Measurements from ENCODE around the gene TNPO1.

The TNPO1 gene

GRCh38 chr5:72878854-72879253 is 62.4 kb downstream of the TNPO1 start:
- peaks cover 69% of the 10 kb centered on the region for H3K36me3 ChIP-seq (ENCODE audit: control insufficient read depth, insufficient read depth, low read length)
- H3K4me1 ChIP-seq (ENCODE audit: control insufficient read depth, insufficient read depth, low read length, poor library complexity, severe bottlenecking), result no peaks in the 10 kb centered on the region
- H3K4me3 ChIP-seq (ENCODE audit: insufficient read depth, low read depth, low read length, poor library complexity, severe bottlenecking), result no peak overlapping the region
- no peaks in the 10 kb centered on the region for H3K27me3 ChIP-seq (replicated peaks; ENCODE audit: control insufficient read depth, insufficient read depth, low read length, poor library complexity, severe bottlenecking)
- no peaks in the 10 kb centered on the region for H3K9me3 ChIP-seq (ENCODE audit: control insufficient read depth, low read length)
- H3K27ac ChIP-seq (ENCODE audit: insufficient read depth, low read length, poor library complexity, severe bottlenecking), result no peak overlapping the region
- DNase-seq, result no peak

GRCh38 chr5:72882989-72883388 is 66.5 kb downstream of the TNPO1 start:
- DNase-seq, result no peak
- H3K4me3 ChIP-seq (ENCODE audit: insufficient read depth, low read depth, low read length, poor library complexity, severe bottlenecking), result no peak overlapping the region
- no peaks in the 10 kb centered on the region for H3K9me3 ChIP-seq (ENCODE audit: control insufficient read depth, low read length)
- no peak overlapping the region for H3K27ac ChIP-seq (ENCODE audit: insufficient read depth, low read length, poor library complexity, severe bottlenecking)
- H3K27me3 ChIP-seq (replicated peaks; ENCODE audit: control insufficient read depth, insufficient read depth, low read length, poor library complexity, severe bottlenecking), result no peaks in the 10 kb centered on the region
- H3K36me3 ChIP-seq (ENCODE audit: control insufficient read depth, insufficient read depth, low read length), result peaks cover 82% of the 10 kb centered on the region
- no peaks in the 10 kb centered on the region for H3K4me1 ChIP-seq (ENCODE audit: control insufficient read depth, insufficient read depth, low read length, poor library complexity, severe bottlenecking)

GRCh38 chr5:72883850-72884249 is 67.4 kb downstream of the TNPO1 start:
- Histone ChIP-seq H3K4me3 (ENCODE audit: insufficient read depth, low read depth, low read length, poor library complexity, severe bottlenecking) (no peak overlapping the region), H3K27ac (ENCODE audit: insufficient read depth, low read length, poor library complexity, severe bottlenecking) (no peak overlapping the region), H3K36me3 (ENCODE audit: control insufficient read depth, insufficient read depth, low read length) (peaks cover 80% of the 10 kb centered on the region), H3K4me1 (ENCODE audit: control insufficient read depth, insufficient read depth, low read length, poor library complexity, severe bottlenecking) (no peaks in the 10 kb centered on the region), H3K27me3 (replicated peaks; ENCODE audit: control insufficient read depth, insufficient read depth, low read length, poor library complexity, severe bottlenecking) (no peaks in the 10 kb centered on the region), H3K9me3 (ENCODE audit: control insufficient read depth, low read length) (no peaks in the 10 kb centered on the region)
- DNase-seq, result no peak

- Histone ChIP-seq H3K4me1 (ENCODE audit: control insufficient read depth, insufficient read depth, low read length, poor library complexity, severe bottlenecking) (no peaks in the 10 kb centered on the region), H3K9me3 (ENCODE audit: control insufficient read depth, low read length) (no peaks in the 10 kb centered on the region), H3K4me3 (ENCODE audit: insufficient read depth, low read depth, low read length, poor library complexity, severe bottlenecking) (no peak overlapping the region), H3K27me3 (replicated peaks; ENCODE audit: control insufficient read depth, insufficient read depth, low read length, poor library complexity, severe bottlenecking) (no peaks in the 10 kb centered on the region), H3K27ac (ENCODE audit: insufficient read depth, low read length, poor library complexity, severe bottlenecking) (no peak overlapping the region), H3K36me3 (ENCODE audit: control insufficient read depth, insufficient read depth, low read length) (peaks cover 80% of the 10 kb centered on the region)
- no peak for DNase-seq
These were observed 68.4 kb downstream of the TNPO1 start for GRCh38 chr5:72884892-72885291.

GRCh38 chr5:72885824-72886223 is 69.4 kb downstream of the TNPO1 start:
- Histone ChIP-seq H3K27ac (ENCODE audit: insufficient read depth, low read length, poor library complexity, severe bottlenecking) (no peak overlapping the region), H3K36me3 (ENCODE audit: control insufficient read depth, insufficient read depth, low read length) (peaks cover 85% of the 10 kb centered on the region)
- no peak for DNase-seq

GRCh38 chr5:72888595-72888994 is 72.1 kb downstream of the TNPO1 start:
- no peak for DNase-seq
- no peaks in the 10 kb centered on the region for H3K9me3 ChIP-seq (ENCODE audit: control insufficient read depth, low read length)
- H3K4me1 ChIP-seq (ENCODE audit: control insufficient read depth, insufficient read depth, low read length, poor library complexity, severe bottlenecking), result no peaks in the 10 kb centered on the region
- peaks cover 83% of the 10 kb centered on the region for H3K36me3 ChIP-seq (ENCODE audit: control insufficient read depth, insufficient read depth, low read length)
- no peaks in the 10 kb centered on the region for H3K27me3 ChIP-seq (replicated peaks; ENCODE audit: control insufficient read depth, insufficient read depth, low read length, poor library complexity, severe bottlenecking)
- H3K27ac ChIP-seq (ENCODE audit: insufficient read depth, low read length, poor library complexity, severe bottlenecking), result no peak overlapping the region
- no peak overlapping the region for H3K4me3 ChIP-seq (ENCODE audit: insufficient read depth, low read depth, low read length, poor library complexity, severe bottlenecking)

More at GRCh38 chr5:72885824-72886223, 69.4 kb downstream of the TNPO1 start:
- no peaks in the 10 kb centered on the region for H3K9me3 ChIP-seq (ENCODE audit: control insufficient read depth, low read length)
- no peak overlapping the region for H3K4me3 ChIP-seq (ENCODE audit: insufficient read depth, low read depth, low read length, poor library complexity, severe bottlenecking)
- H3K27me3 ChIP-seq (replicated peaks; ENCODE audit: control insufficient read depth, insufficient read depth, low read length, poor library complexity, severe bottlenecking), result no peaks in the 10 kb centered on the region
- H3K4me1 ChIP-seq (ENCODE audit: control insufficient read depth, insufficient read depth, low read length, poor library complexity, severe bottlenecking), result no peaks in the 10 kb centered on the region

GRCh38 chr5:72889324-72889723 is 72.9 kb downstream of the TNPO1 start:
- H3K36me3 ChIP-seq (ENCODE audit: control insufficient read depth, insufficient read depth, low read length), result peaks cover 83% of the 10 kb centered on the region
- no peaks in the 10 kb centered on the region for H3K9me3 ChIP-seq (ENCODE audit: control insufficient read depth, low read length)
- DNase-seq, result no peak
- no peaks in the 10 kb centered on the region for H3K4me1 ChIP-seq (ENCODE audit: control insufficient read depth, insufficient read depth, low read length, poor library complexity, severe bottlenecking)
- no peaks in the 10 kb centered on the region for H3K27me3 ChIP-seq (replicated peaks; ENCODE audit: control insufficient read depth, insufficient read depth, low read length, poor library complexity, severe bottlenecking)
- H3K27ac ChIP-seq (ENCODE audit: insufficient read depth, low read length, poor library complexity, severe bottlenecking), result no peak overlapping the region
- H3K4me3 ChIP-seq (ENCODE audit: insufficient read depth, low read depth, low read length, poor library complexity, severe bottlenecking), result no peak overlapping the region

GRCh38 chr5:72892846-72893245 is 76.4 kb downstream of the TNPO1 start:
- Histone ChIP-seq H3K27me3 (replicated peaks; ENCODE audit: control insufficient read depth, insufficient read depth, low read length, poor library complexity, severe bottlenecking) (no peaks in the 10 kb centered on the region), H3K9me3 (ENCODE audit: control insufficient read depth, low read length) (no peaks in the 10 kb centered on the region), H3K27ac (ENCODE audit: insufficient read depth, low read length, poor library complexity, severe bottlenecking) (no peak overlapping the region), H3K4me1 (ENCODE audit: control insufficient read depth, insufficient read depth, low read length, poor library complexity, severe bottlenecking) (no peaks in the 10 kb centered on the region), H3K36me3 (ENCODE audit: control insufficient read depth, insufficient read depth, low read length) (peaks cover 59% of the 10 kb centered on the region), H3K4me3 (ENCODE audit: insufficient read depth, low read depth, low read length, poor library complexity, severe bottlenecking) (no peak overlapping the region)
- no peak for DNase-seq

- DNase-seq, result no peak
- no peak overlapping the region for H3K4me3 ChIP-seq (ENCODE audit: insufficient read depth, low read depth, low read length, poor library complexity, severe bottlenecking)
- no peak overlapping the region for H3K27ac ChIP-seq (ENCODE audit: insufficient read depth, low read length, poor library complexity, severe bottlenecking)
- no peaks in the 10 kb centered on the region for H3K9me3 ChIP-seq (ENCODE audit: control insufficient read depth, low read length)
- no peaks in the 10 kb centered on the region for H3K27me3 ChIP-seq (replicated peaks; ENCODE audit: control insufficient read depth, insufficient read depth, low read length, poor library complexity, severe bottlenecking)
- peaks cover 53% of the 10 kb centered on the region for H3K36me3 ChIP-seq (ENCODE audit: control insufficient read depth, insufficient read depth, low read length)
- no peaks in the 10 kb centered on the region for H3K4me1 ChIP-seq (ENCODE audit: control insufficient read depth, insufficient read depth, low read length, poor library complexity, severe bottlenecking)
These were observed 79.3 kb downstream of the TNPO1 start for GRCh38 chr5:72895758-72896157.

GRCh38 chr5:72906806-72907205 is 90.3 kb downstream of the TNPO1 start:
- Histone ChIP-seq H3K27ac (ENCODE audit: insufficient read depth, low read length, poor library complexity, severe bottlenecking) (no peak overlapping the region), H3K4me1 (ENCODE audit: control insufficient read depth, insufficient read depth, low read length, poor library complexity, severe bottlenecking) (no peaks in the 10 kb centered on the region), H3K4me3 (ENCODE audit: insufficient read depth, low read depth, low read length, poor library complexity, severe bottlenecking) (no peak overlapping the region), H3K27me3 (replicated peaks; ENCODE audit: control insufficient read depth, insufficient read depth, low read length, poor library complexity, severe bottlenecking) (no peaks in the 10 kb centered on the region), H3K36me3 (ENCODE audit: control insufficient read depth, insufficient read depth, low read length) (peaks cover 55% of the 10 kb centered on the region), H3K9me3 (ENCODE audit: control insufficient read depth, low read length) (no peaks in the 10 kb centered on the region)
- no peak for DNase-seq

GRCh38 chr5:72908664-72909063 is 92.2 kb downstream of the TNPO1 start:
- peaks cover 39% of the 10 kb centered on the region for H3K36me3 ChIP-seq (ENCODE audit: control insufficient read depth, insufficient read depth, low read length)

More at GRCh38 chr5:72908664-72909063, 92.2 kb downstream of the TNPO1 start:
- Histone ChIP-seq H3K27me3 (replicated peaks; ENCODE audit: control insufficient read depth, insufficient read depth, low read length, poor library complexity, severe bottlenecking) (no peaks in the 10 kb centered on the region), H3K4me3 (ENCODE audit: insufficient read depth, low read depth, low read length, poor library complexity, severe bottlenecking) (no peak overlapping the region), H3K9me3 (ENCODE audit: control insufficient read depth, low read length) (no peaks in the 10 kb centered on the region), H3K4me1 (ENCODE audit: control insufficient read depth, insufficient read depth, low read length, poor library complexity, severe bottlenecking) (no peaks in the 10 kb centered on the region), H3K27ac (ENCODE audit: insufficient read depth, low read length, poor library complexity, severe bottlenecking) (no peak overlapping the region)
- no peak for DNase-seq

Data from effector memory CD4-positive, alpha-beta T cell (primary cell).